Measurements from ENCODE around the gene SELENOF. TPM values are rescaled to one million over a fixed set of nuclear protein-coding genes. Genes with fewer than 3 reads are reported as not detected.

SELENOF gene
- total and polyA plus RNA-seq, 2 of the 4 experiments (the other 2 are of a cell fraction): 60.0 to 153 TPM

DNA sequence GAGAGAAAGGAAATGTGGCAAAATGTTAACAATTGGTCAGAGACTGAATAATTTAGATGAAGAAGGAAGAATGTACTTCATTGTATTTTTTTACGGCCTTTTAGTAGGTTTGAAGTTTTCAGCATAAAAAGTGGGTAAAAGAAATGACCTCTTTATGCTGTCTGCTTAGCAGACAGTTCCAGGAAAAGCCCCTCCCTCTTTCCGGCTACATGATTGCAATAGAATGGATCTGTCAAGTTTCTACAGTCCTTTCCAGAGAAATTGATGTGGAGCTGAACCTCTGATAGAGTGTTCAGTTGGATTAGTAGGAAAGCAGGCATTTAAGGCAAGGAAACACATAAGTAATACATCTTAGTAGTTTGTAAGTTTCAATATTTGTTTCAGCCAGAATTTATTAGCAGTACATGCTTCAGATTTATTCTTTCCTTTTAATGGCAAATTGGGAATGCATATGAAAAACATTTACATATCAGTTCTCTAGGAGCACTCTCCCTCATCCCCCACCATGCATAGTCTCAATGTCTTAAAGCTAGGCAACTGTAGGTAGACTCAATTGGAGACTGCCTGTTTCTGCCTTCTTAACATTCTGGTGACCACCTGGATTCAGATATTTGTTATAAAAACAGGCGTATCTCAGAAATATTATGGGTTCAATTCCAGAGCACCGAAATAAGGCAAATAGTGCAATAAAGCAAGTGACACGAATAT, 36.9 kb upstream of the SELENOF start:
- Histone ChIP-seq H3K27ac (ENCODE audit: insufficient read depth, low read length) (no peak overlapping the region), H3K9me1 (ENCODE audit: insufficient read depth, low read length) (no peaks in the 10 kb centered on the region; the same call in 1 of the 2 replicates), H4K91ac (ENCODE audit: insufficient read depth, low read depth, low read length) (no peak overlapping the region), H2AK9ac (replicated peaks; ENCODE audit: low read depth, low read length, poor library complexity) (no peak overlapping the region), H3K36me3 (ENCODE audit: control insufficient read depth, insufficient read depth, low read length) (no peaks in the 10 kb centered on the region), H3K14ac (replicated peaks; ENCODE audit: low read depth, low read length) (no peak overlapping the region), H3K4ac (ENCODE audit: low read depth, low read length) (no peak overlapping the region), H2BK120ac (ENCODE audit: low read depth, low read length) (no peak overlapping the region), H3K18ac (ENCODE audit: low read depth, low read length) (no peak overlapping the region), H3K4me1 (ENCODE audit: control insufficient read depth, insufficient read depth, low read length) (0 out of 2 replicates have a peak, but pooled peaks cover 2% of the 10 kb centered on the region), H3K56ac (ENCODE audit: extremely low read depth, insufficient read depth, low read length) (no peak overlapping the region), H4K5ac (ENCODE audit: low read depth, low read length) (no peak overlapping the region), H2AK5ac (ENCODE audit: low read depth, low read length) (no peak overlapping the region), H3K4me2 (ENCODE audit: low read depth, low read length) (no peak overlapping the region), H3K9me3 (ENCODE audit: control insufficient read depth, insufficient read depth, low read length) (no peaks in the 10 kb centered on the region), H2BK5ac (ENCODE audit: low read depth, low read length, poor library complexity, severe bottlenecking) (no peak overlapping the region), H4K20me1 (ENCODE audit: insufficient read depth, low read length) (no peaks in the 10 kb centered on the region), H3K23ac (ENCODE audit: low read depth, low read length) (no peak overlapping the region; the same call in 1 of the 2 replicates), H3K27me3 (ENCODE audit: control insufficient read depth, insufficient read depth, low read length) (no peaks in the 10 kb centered on the region), H3K4me3 (ENCODE audit: insufficient read depth, low read depth, low read length) (no peak overlapping the region), H2AFZ (replicated peaks; ENCODE audit: low read length, poor library complexity) (no peak overlapping the region), H4K8ac (ENCODE audit: low read depth in 2 of 2, low read length in 2 of 2) (no peak overlapping the region), H2BK20ac (ENCODE audit: low read depth, low read length) (no peak overlapping the region), H3K9ac (ENCODE audit: low read depth, low read length) (no peak overlapping the region), H2BK15ac (ENCODE audit: low read depth, low read length) (no peak overlapping the region), H3K79me1 (ENCODE audit: low read depth in 1 of 2, low read length in 2 of 2) (peaks cover 12 to 14% of the 10 kb centered on the region in 2 experiments)
- ChIA-PET POLR2A (ENCODE audit: unreplicated experiment) (no interaction called here), CTCF (no interaction called here)
- WGBS, 2 experiments (ENCODE audit: extremely low coverage in 2 of 2, insufficient read length in 1 of 2): no CpG with 5 or more reads among the region's 5 CpGs
- no TSS peak for BruUV-seq (replicated peaks)
- TF ChIP-seq RAD21 (IDR thresholded peaks at IDR 0.05; ENCODE audit: low read length) (no peak), CHD1 (IDR thresholded peaks at IDR 0.05; ENCODE audit: low read depth, low read length) (no peak)
- in situ Hi-C loops (cut with MboI; ENCODE audit: low sequenced_read_pairs) (loop anchor here (10.0 to 25.0 kb wide), 2 partner anchors 116 to 564 kb away; partner anchors contain the start of gene ODF2L), intact Hi-C loops (cut with micrococcal nuclease) (loop anchor here (5.0 kb wide), 1 partner anchor 39 kb away; the partner anchor contains the start of genes HS2ST1 and SELENOF), dilution Hi-C loops (cut with HindIII; ENCODE audit: low sequenced_read_pairs, unreplicated experiment) (no loop called here)
- ATAC-seq (ENCODE audit: low read depth) (no peak; the same call in 1 of the 2 replicates), DNase-seq (no peak)

Measured in IMR-90 (cell line).